Tibial artery (tissue), 4 donors: Measurements from ENCODE around the gene DLG1.

Source experiments
- DNase-seq, 2 donors: peaks; one replicate each; pipeline ENCODE4 v3.0.0-alpha.2; 2019
- H3K27ac ChIP-seq, 2 donors: fragments of 200-600 bp; sonication (generic) in 1 of 2; 1 replicate in 1 of 2; 2 replicates in 1 of 2; pipeline ENCODE4 v1.5.1; 2018 to 2019; ENCODE audit warnings: mild to moderate bottlenecking in 1 of 2
- H3K27me3 ChIP-seq, 2 donors: fragments of 200-600 bp; sonication (generic) in 1 of 2; one replicate each; pipeline versions ENCODE4 v1.5.1 to v1.6.0; 2016 to 2019
- H3K36me3 ChIP-seq, 3 donors: fragments of 200-600 bp; sonication (generic) in 2 of 3; one replicate each; pipeline ENCODE4 v1.5.1; 2016 to 2019; ENCODE audit warnings: mild to moderate bottlenecking in 2 of 3
- H3K4me1 ChIP-seq, 4 donors: fragments of 200-600 bp; sonication (generic) in 2 of 4; 1 replicate in 3 of 4; 2 replicates in 1 of 4; pipeline ENCODE4 v1.5.1; 2016 to 2019
- H3K4me3 ChIP-seq, 2 donors: fragments of 200-600 bp; sonication (generic) in 1 of 2; 1 replicate in 1 of 2; 2 replicates in 1 of 2; pipeline ENCODE4 v1.5.1; 2018 to 2019; ENCODE audit warnings: mild to moderate bottlenecking in 2 of 2
- H3K9me3 ChIP-seq, 3 donors: fragments of 200-600 bp; sonication (generic) in 1 of 3; one replicate each; pipeline ENCODE4 v1.5.1; 2016 to 2019
- CTCF ChIP-seq, 2 experiments: fragments of 200-600 bp in 1 of 2; fragments of 450-650 bp in 1 of 2; IDR thresholded peaks; one replicate each; pipeline ENCODE4 v1.5.1; 2017 to 2019; ENCODE audit warnings: antibody characterized with exemption in 2 of 2, mild to moderate bottlenecking in 1 of 2, moderate library complexity in 1 of 2
- intact Hi-C: fragments of 100-400 bp; cut with DNase I; formaldehyde crosslinking; loops from one replicate; pipeline ENCODE4 v1.15.0; 2023; ENCODE audit warnings: low total_unique reads

Gene DLG1

DNA sequence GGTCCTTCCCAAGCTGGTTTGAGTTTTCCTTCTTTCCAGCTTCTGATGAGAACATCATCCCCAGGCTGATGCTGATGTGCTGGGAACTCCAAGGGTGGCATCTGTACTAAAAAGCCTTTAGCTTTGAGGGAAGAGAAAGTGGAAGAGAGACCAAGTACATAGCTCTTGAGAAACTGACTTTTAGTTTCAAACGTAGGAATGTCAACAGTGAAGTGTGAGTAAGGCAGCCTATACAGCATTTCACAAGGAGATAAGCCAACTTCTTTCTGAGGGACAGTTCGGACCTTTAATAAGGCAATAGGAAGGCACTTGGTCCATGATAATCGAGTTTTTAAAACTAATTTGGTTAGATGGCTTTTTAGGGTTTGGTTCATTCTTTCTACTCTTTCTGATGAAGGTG lies 53.7 kb downstream of the DLG1 start:
- peaks cover 6 to 17% (median 7%) of the 10 kb centered on the region in 3 donors for H3K36me3 ChIP-seq
- TF ChIP-seq CTCF (IDR thresholded peaks at IDR 0.05) = no peak
- no peaks in the 10 kb centered on the region for H3K4me1 ChIP-seq
- no peaks in the 10 kb centered on the region for H3K27me3 ChIP-seq
- no peak overlapping the region for H3K4me3 ChIP-seq
- DNase-seq = no peak
- no peak overlapping the region for H3K27ac ChIP-seq
- peaks cover 5 to 31% (median 6%) of the 10 kb centered on the region in 3 donors for H3K9me3 ChIP-seq
- intact Hi-C loops = no loop called here

DNA sequence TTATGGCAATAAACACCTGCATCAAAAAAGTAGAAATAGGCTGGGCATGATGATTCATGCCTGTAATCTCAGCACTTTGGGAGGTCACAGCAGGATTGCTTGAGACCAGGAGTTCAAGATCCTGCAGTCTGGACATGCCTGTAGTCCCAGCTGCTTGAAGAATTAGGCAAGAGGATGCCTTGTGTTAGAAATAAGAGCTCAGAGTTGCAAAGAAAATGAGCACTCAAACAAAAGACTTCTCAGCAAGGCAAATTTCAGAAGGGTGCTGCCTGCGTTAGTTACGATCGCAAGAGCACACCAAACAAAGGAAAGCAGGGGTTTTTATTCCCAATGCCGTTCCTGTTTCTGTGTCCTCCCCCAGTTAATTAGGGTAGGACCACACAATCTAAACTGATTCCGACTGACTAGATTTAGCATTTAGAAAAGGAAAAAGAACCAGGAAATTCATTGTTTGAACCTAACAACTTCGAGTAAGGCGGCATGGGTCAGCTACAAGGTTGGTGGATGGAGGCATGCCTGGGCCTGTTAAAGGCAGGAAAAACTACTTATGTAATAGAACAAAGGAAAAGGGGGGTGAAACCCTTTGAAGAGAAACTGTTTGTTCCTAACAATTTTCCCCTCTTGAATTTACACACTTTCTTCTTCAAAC lies 55.5 kb downstream of the DLG1 start:
- H3K36me3 ChIP-seq = peaks cover 6 to 15% (median 7%) of the 10 kb centered on the region in 3 donors
- H3K4me1 ChIP-seq = no peaks in the 10 kb centered on the region
- no peaks in the 10 kb centered on the region for H3K27me3 ChIP-seq
- H3K9me3 ChIP-seq = peaks cover 5 to 25% (median 6%) of the 10 kb centered on the region in 3 donors
- intact Hi-C loops = no loop called here
- no peak overlapping the region for H3K4me3 ChIP-seq
- no peak overlapping the region for H3K27ac ChIP-seq
- TF ChIP-seq CTCF (IDR thresholded peaks at IDR 0.05) = no peak
- DNase-seq = no peak

DNA sequence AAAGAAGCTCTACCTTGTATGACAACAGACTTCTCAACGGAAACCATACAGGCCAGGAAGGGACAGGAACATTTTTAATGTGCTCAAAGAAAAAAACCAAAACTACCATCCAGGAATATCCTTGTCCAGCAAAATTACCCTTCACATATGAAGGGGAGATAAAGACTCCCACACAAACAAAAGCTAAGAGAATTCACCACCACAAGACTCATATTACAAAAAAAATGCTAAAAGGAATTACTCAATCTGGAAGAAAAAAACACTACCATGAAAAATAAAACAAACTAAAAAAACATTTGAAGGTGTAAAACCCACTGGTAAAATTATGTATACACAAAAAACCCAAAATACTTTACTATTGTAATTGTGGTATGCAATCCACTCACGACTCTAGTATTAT lies 57.2 kb downstream of the DLG1 start:
- Histone ChIP-seq H3K36me3 (peaks cover 6 to 17% (median 7%) of the 10 kb centered on the region in 3 donors), H3K27me3 (no peaks in the 10 kb centered on the region), H3K4me1 (no peaks in the 10 kb centered on the region), H3K9me3 (peaks cover 5 to 25% (median 6%) of the 10 kb centered on the region in 3 donors), H3K27ac (no peak overlapping the region), H3K4me3 (no peak overlapping the region)
- no peak for TF ChIP-seq CTCF (IDR thresholded peaks at IDR 0.05)
- intact Hi-C loops = no loop called here
- no peak for DNase-seq

- intact Hi-C loops = no loop called here
- TF ChIP-seq CTCF (IDR thresholded peaks at IDR 0.05) = no peak
- H3K9me3 ChIP-seq = peaks cover 5 to 34% (median 6%) of the 10 kb centered on the region in 3 donors
Measured at GRCh38 chr3:197239857-197240256, 58.6 kb downstream of the DLG1 start.

DNA sequence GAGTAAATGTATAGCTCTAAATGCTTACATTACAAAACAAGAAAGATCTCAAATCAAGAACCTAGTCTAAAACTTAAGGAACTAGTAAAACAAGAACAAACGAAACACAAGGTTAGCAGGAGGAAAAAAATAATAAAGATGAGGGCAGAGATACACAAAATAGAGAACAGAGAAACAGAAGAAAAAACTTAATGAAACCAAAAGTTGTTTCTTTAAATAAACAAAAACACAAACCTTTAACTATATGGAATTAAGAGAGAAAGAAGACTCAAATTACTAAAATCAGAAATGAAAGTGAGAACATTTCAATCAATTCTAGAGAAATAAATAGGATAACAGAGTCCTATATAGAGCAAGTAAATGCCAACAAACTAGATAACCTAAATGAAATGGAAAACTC lies 59.6 kb downstream of the DLG1 start:
- TF ChIP-seq CTCF (IDR thresholded peaks at IDR 0.05) = no peak

More at GRCh38 chr3:197239857-197240256, 58.6 kb downstream of the DLG1 start:
- Histone ChIP-seq H3K36me3 (peaks cover 6 to 22% (median 12%) of the 10 kb centered on the region in 3 donors), H3K4me1 (peaks cover 0 to 2% (median 0%) of the 10 kb centered on the region in 4 donors), H3K27ac (no peak overlapping the region), H3K27me3 (no peaks in the 10 kb centered on the region), H3K4me3 (no peak overlapping the region)
- no peak for DNase-seq

More for the DNA sequence above, 59.6 kb downstream of the DLG1 start:
- intact Hi-C loops = no loop called here
- peaks cover 2 to 17% (median 12%) of the 10 kb centered on the region in 3 donors for H3K36me3 ChIP-seq
- H3K27ac ChIP-seq = no peak overlapping the region
- peaks cover 5 to 28% (median 6%) of the 10 kb centered on the region in 3 donors for H3K9me3 ChIP-seq
- peaks cover 0 to 2% (median 0%) of the 10 kb centered on the region in 4 donors for H3K4me1 ChIP-seq
- no peak overlapping the region for H3K4me3 ChIP-seq
- H3K27me3 ChIP-seq = no peaks in the 10 kb centered on the region
- DNase-seq = no peak
